ENCODE results near the gene TIMM44.

DNA sequence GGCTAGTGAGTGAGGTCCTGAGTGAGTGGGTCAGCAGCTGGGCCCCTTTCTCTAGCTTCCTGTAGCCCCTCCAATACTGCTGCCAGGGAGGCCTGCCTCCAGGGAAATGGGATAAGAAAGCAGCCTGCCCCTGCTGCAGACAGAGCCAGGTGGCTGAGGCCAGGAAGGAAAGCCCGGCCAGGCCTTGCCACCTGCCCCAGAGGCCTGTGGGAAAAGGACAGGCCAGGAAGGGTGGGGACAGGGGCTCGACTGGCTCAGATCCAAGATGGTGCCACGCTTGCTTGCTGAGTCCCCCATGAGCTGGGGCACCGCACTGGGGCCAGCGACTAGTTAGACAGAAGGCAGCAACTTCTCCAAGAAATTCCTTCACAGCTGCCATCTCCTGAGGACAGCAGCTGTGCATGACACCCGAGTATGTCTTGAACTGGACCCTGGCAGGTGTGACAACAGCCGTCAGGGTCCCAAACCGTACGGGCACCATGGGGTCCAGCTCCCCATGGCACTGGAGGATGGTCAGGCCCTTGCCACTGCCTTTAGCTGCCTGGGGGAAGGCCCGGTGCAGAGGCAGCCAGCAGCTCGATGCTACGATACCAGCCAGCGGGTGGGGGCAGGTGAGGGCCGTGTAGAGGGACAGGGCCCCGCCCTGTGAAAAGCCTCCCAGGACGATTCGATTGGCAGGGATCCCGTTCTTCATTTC is 64.2 kb downstream of the TIMM44 start:
- TF ChIP-seq, protein P1, sequence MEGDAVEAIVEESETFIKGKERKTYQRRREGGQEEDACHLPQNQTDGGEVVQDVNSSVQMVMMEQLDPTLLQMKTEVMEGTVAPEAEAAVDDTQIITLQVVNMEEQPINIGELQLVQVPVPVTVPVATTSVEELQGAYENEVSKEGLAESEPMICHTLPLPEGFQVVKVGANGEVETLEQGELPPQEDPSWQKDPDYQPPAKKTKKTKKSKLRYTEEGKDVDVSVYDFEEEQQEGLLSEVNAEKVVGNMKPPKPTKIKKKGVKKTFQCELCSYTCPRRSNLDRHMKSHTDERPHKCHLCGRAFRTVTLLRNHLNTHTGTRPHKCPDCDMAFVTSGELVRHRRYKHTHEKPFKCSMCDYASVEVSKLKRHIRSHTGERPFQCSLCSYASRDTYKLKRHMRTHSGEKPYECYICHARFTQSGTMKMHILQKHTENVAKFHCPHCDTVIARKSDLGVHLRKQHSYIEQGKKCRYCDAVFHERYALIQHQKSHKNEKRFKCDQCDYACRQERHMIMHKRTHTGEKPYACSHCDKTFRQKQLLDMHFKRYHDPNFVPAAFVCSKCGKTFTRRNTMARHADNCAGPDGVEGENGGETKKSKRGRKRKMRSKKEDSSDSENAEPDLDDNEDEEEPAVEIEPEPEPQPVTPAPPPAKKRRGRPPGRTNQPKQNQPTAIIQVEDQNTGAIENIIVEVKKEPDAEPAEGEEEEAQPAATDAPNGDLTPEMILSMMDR (IDR thresholded peaks at IDR 0.05), result no peak
- no peak for TF ChIP-seq POLR2A (IDR thresholded peaks at IDR 0.05)
- TF ChIP-seq POLR2AphosphoS5 (IDR thresholded peaks at IDR 0.05), result no peak

All from gastroesophageal sphincter (tissue), 3 donors.